Neural cell (in vitro differentiated cells): ENCODE results near the gene IFI6. TPM values are rescaled to one million over a fixed set of nuclear protein-coding genes. Genes with fewer than 3 reads are reported as not detected.

Experiments
- H2AFZ ChIP-seq: fragments of 200-600, 300-800 bp; sonication (generic), shearing (Covaris generic); 2 replicates; pipeline ENCODE4 v1.6.0; 2014; ENCODE audit warnings: low read depth, mild to moderate bottlenecking, antibody characterized with exemption, low read length, moderate library complexity
- H3F3A ChIP-seq: fragments of 200-600 bp; shearing (Covaris generic); 2 replicates; pipeline ENCODE4 v1.6.1; 2016; ENCODE audit warnings: mild to moderate bottlenecking, moderate library complexity, mixed read lengths, antibody characterized with exemption, low read length; ENCODE audit not compliant: insufficient read depth, poor library complexity, severe bottlenecking
- H3K27ac ChIP-seq: fragments of 200-600, 300-800 bp; sonication (generic), shearing (Covaris generic); 2 replicates; pipeline ENCODE4 v1.5.1; 2014; ENCODE audit warnings: mild to moderate bottlenecking, low read length, moderate library complexity
- H3K27me3 ChIP-seq: fragments of 300-800, 200-600 bp; sonication (generic), shearing (Covaris generic); 2 replicates; pipeline ENCODE4 v1.6.0; 2014; ENCODE audit warnings: mild to moderate bottlenecking, low read depth, low read length, moderate library complexity; ENCODE audit not compliant: insufficient read depth
- H3K36me3 ChIP-seq: fragments of 300-800, 200-600 bp; sonication (generic), shearing (Covaris generic); 2 replicates; pipeline ENCODE4 v1.5.1; 2014; ENCODE audit warnings: mild to moderate bottlenecking, antibody characterized with exemption, low read length, moderate library complexity; ENCODE audit not compliant: insufficient read depth
- H3K4me2 ChIP-seq: fragments of 300-800, 200-600 bp; sonication (generic), shearing (Covaris generic); 2 replicates; pipeline ENCODE4 v1.6.0; 2014; ENCODE audit warnings: mild to moderate bottlenecking, low read length
- H3K4me3 ChIP-seq: fragments of 300-800, 200-600 bp; sonication (generic), shearing (Covaris generic); 2 replicates; pipeline ENCODE4 v1.5.1; 2014; ENCODE audit warnings: mild to moderate bottlenecking, low read length, moderate library complexity
- H3K79me2 ChIP-seq: fragments of 200-600 bp; shearing (Covaris generic); replicated peaks from 2 replicates; pipeline ENCODE4 v1.6.0; 2014; ENCODE audit warnings: mild to moderate bottlenecking, low read length, moderate library complexity; ENCODE audit not compliant: insufficient read depth
- H3K9ac ChIP-seq: fragments of 300-800, 200-600 bp; sonication (generic), shearing (Covaris generic); 2 replicates; pipeline ENCODE4 v1.6.1; 2016; ENCODE audit warnings: mild to moderate bottlenecking, low read length, mixed read lengths
- H3K9me2 ChIP-seq: fragments of 200-600 bp; shearing (Covaris generic); 2 replicates; pipeline ENCODE4 v1.6.1; 2016; ENCODE audit warnings: mild to moderate bottlenecking, low read length, mixed read lengths; ENCODE audit not compliant: insufficient read depth
- H3K9me3 ChIP-seq: fragments of 200-600, 300-800 bp; sonication (generic), shearing (Covaris generic); 2 replicates; pipeline ENCODE4 v1.6.1; 2016; ENCODE audit warnings: mild to moderate bottlenecking, mixed run types, low read length, moderate library complexity, mixed read lengths
- H4K20me1 ChIP-seq: fragments of 200-600 bp; shearing (Covaris generic); 2 replicates; pipeline ENCODE4 v1.6.1; 2016; ENCODE audit warnings: mild to moderate bottlenecking, mixed run types; ENCODE audit not compliant: insufficient read depth
- CTCF ChIP-seq: fragments of 450-650 bp; IDR thresholded peaks from 2 replicates; pipeline ENCODE4 v1.5.1; 2014; ENCODE audit warnings: antibody characterized with exemption, mild to moderate bottlenecking, moderate library complexity; ENCODE audit not compliant: poor library complexity, severe bottlenecking
- EP300 ChIP-seq: fragments of 450-650 bp; conservative IDR thresholded peaks from 2 replicates; pipeline ENCODE4 v1.6.1; 2014; ENCODE audit warnings: antibody characterized with exemption, mild to moderate bottlenecking, moderate library complexity; ENCODE audit not compliant: poor library complexity, severe bottlenecking
- EZH2 ChIP-seq: fragments of 200-600, 300-800 bp; shearing (Covaris generic), sonication (generic); IDR thresholded peaks from 2 replicates; pipeline ENCODE4 v1.6.1; 2014; ENCODE audit warnings: antibody characterized with exemption, low read length, borderline replicate concordance, mild to moderate bottlenecking; ENCODE audit not compliant: insufficient read depth, poor library complexity, severe bottlenecking
- MXI1 ChIP-seq: fragments of 450-650 bp; conservative IDR thresholded peaks from 2 replicates; pipeline ENCODE4 v1.6.1; 2014; ENCODE audit warnings: antibody characterized with exemption, mild to moderate bottlenecking; ENCODE audit not compliant: poor library complexity, severe bottlenecking
- POLR2AphosphoS5 ChIP-seq: IDR thresholded peaks from 2 replicates; pipeline ENCODE4 v1.6.1; 2012
- RAD21 ChIP-seq: fragments of 450-650 bp; conservative IDR thresholded peaks from 2 replicates; pipeline ENCODE4 v1.6.1; 2014; ENCODE audit warnings: antibody characterized with exemption, mild to moderate bottlenecking, moderate library complexity
- REST ChIP-seq: IDR thresholded peaks from 2 replicates; pipeline ENCODE4 v1.6.1; 2012; ENCODE audit warnings: borderline replicate concordance
- SMC3 ChIP-seq: fragments of 450-650 bp; conservative IDR thresholded peaks from 2 replicates; pipeline ENCODE4 v1.6.1; 2014; ENCODE audit warnings: antibody characterized with exemption, mild to moderate bottlenecking, moderate library complexity; ENCODE audit not compliant: poor library complexity
- TAF1 ChIP-seq: IDR thresholded peaks from 2 replicates; pipeline ENCODE4 v1.6.1; 2012; ENCODE audit warnings: low read depth
- polyA plus RNA-seq: library from polyadenylated mRNA; depleted of rRNA; stranded (reverse); fragments of >200 nt; gene quantifications from 2 replicates; pipeline ENCODE4 v1.2.3, GENCODE V29; 2014

IFI6 gene
- polyA plus RNA-seq, 1 donor from 2014 or later, result 0.35 TPM

GRCh38 chr1:27678747-27679146 lies 6.8 kb upstream of the IFI6 start:
- Histone ChIP-seq H3K9me3 (no peaks in the 10 kb centered on the region), H3K4me2 (no peak overlapping the region), H3K36me3 (no peaks in the 10 kb centered on the region), H3F3A (no peaks in the 10 kb centered on the region), H3K9ac (no peak overlapping the region), H3K4me3 (no peak overlapping the region), H2AFZ (no peak overlapping the region), H3K27me3 (no peaks in the 10 kb centered on the region), H4K20me1 (no peaks in the 10 kb centered on the region), H3K79me2 (no peaks in the 10 kb centered on the region), H3K27ac (no peak overlapping the region), H3K9me2 (no peaks in the 10 kb centered on the region)
- TF ChIP-seq TAF1 (no peak), EP300 (no peak), RAD21 (no peak), SMC3 (no peak), CTCF (no peak), EZH2 (no peak), REST (no peak), MXI1 (no peak), POLR2AphosphoS5 (no peak)

- no peaks in the 10 kb centered on the region for H3K36me3 ChIP-seq
- no peaks in the 10 kb centered on the region for H4K20me1 ChIP-seq
- H3K79me2 ChIP-seq, result no peaks in the 10 kb centered on the region
- no peaks in the 10 kb centered on the region for H3K9me2 ChIP-seq
- H3K9ac ChIP-seq, result no peak overlapping the region
- no peaks in the 10 kb centered on the region for H3K9me3 ChIP-seq
- no peak overlapping the region for H3K27ac ChIP-seq
- H3F3A ChIP-seq, result peaks cover 3% of the 10 kb centered on the region
- TF ChIP-seq POLR2AphosphoS5 (no peak), SMC3 (no peak), EZH2 (no peak), MXI1 (no peak), RAD21 (no peak), TAF1 (no peak), EP300 (no peak), CTCF (no peak), REST (no peak)
- no peak overlapping the region for H3K4me3 ChIP-seq
- H3K27me3 ChIP-seq, result no peaks in the 10 kb centered on the region
- no peak overlapping the region for H3K4me2 ChIP-seq
- no peak overlapping the region for H2AFZ ChIP-seq
Measured at GRCh38 chr1:27676410-27676809, 4.4 kb upstream of the IFI6 start.
